Astrocyte of the spinal cord (primary cell): ENCODE data around the gene ST3GAL4.
"Not testable (repeated sequence)": the region's sequence is repeated elsewhere in the genome, so short reads cannot be mapped to it uniquely, and the experiment has no call there.

Experiments used
- DNase-seq: peaks from one replicate; pipeline ENCODE4 v3.0.0; 2011; ENCODE audit warnings: low read depth, low spot score
- H3K4me3 ChIP-seq: 2 replicates; pipeline ENCODE4 v1.5.1; 2011; ENCODE audit warnings: low read depth, mild to moderate bottlenecking, low read length, moderate library complexity
- CTCF ChIP-seq: IDR thresholded peaks from 2 replicates; pipeline ENCODE4 v1.5.1; 2012; ENCODE audit warnings: low read depth, mild to moderate bottlenecking, low read length, inconsistent platforms
- in situ Hi-C: cut with HindIII; loops from 2 replicates; pipeline ENCODE4 v1.10.0; 2017; ENCODE audit warnings: low sequenced_read_pairs

Gene ST3GAL4

GRCh38 chr11:126363706-126364248 is 8.3 kb downstream of the ST3GAL4 start:
- in situ Hi-C loops = no loop called here
- DNase-seq = no peak
- H3K4me3 ChIP-seq = no peak overlapping the region
- no peak for TF ChIP-seq CTCF

GRCh38 chr11:126364735-126365134 is 9.2 kb downstream of the ST3GAL4 start:
- in situ Hi-C loops, DNase-seq: not testable (repeated sequence)

GRCh38 chr11:126365508-126365907 is 10.0 kb downstream of the ST3GAL4 start:
- DNase-seq, H3K4me3 ChIP-seq, in situ Hi-C loops: not testable (repeated sequence)

More at GRCh38 chr11:126364735-126365134, 9.2 kb downstream of the ST3GAL4 start:
- H3K4me3 ChIP-seq = not testable (repeated sequence)

GRCh38 chr11:126366064-126366822 is 10.8 kb downstream of the ST3GAL4 start:
- no peak overlapping the region for H3K4me3 ChIP-seq
- in situ Hi-C loops = no loop called here
- DNase-seq = no peak
- TF ChIP-seq CTCF = no peak

- H3K4me3 ChIP-seq, in situ Hi-C loops, DNase-seq: not testable (repeated sequence)
Observed at GRCh38 chr11:126366823-126367654, 11.6 kb downstream of the ST3GAL4 start.

- DNase-seq, in situ Hi-C loops, H3K4me3 ChIP-seq: not testable (repeated sequence)
Observed at GRCh38 chr11:126367806-126368205, 12.3 kb downstream of the ST3GAL4 start.

GRCh38 chr11:126368336-126369119 is 13.0 kb downstream of the ST3GAL4 start:
- H3K4me3 ChIP-seq, DNase-seq, in situ Hi-C loops: not testable (repeated sequence)

GRCh38 chr11:126370016-126370415 is 14.5 kb downstream of the ST3GAL4 start:
- in situ Hi-C loops = no loop called here

More at GRCh38 chr11:126370016-126370415, 14.5 kb downstream of the ST3GAL4 start:
- no peak for DNase-seq
- TF ChIP-seq CTCF = no peak
- no peak overlapping the region for H3K4me3 ChIP-seq
